ENCODE data around the gene TBL3.

DNA sequence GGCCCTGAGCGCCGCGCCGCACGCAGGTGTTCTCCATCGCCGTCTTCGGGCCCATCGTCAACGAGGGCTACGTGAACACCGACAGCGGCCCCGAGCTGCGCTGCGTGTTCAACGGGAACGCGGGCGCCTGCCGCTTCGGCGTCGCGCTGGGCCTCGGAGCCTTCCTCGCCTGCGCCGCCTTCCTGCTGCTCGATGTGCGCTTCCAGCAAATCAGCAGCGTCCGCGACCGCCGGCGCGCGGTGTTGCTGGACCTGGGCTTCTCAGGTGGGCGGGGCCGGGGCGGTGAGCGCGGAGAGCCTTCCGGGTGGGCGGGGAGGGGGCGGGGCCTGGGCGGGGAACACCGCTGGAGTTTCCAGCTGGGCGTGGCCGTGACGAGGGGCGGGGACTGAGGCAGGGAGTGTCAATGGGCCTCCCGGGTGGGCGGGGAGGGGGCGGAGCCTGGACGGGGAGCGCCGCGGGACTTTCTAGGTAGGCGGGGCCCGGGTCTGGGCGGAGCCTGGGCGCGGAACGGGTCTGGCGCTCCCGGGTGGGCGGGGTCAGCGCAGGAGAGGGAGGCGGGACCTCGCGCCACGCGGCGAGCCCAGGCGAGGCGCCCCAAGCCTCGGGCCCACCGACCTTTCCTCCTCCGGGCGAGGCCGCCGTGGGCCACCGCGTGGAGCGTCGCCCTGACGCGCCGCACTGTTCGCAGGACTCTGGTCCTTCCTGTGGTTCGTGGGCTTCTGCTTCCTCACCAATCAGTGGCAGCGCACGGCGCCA is 20.3 kb downstream of the TBL3 start:
- TF ChIP-seq, protein P1, sequence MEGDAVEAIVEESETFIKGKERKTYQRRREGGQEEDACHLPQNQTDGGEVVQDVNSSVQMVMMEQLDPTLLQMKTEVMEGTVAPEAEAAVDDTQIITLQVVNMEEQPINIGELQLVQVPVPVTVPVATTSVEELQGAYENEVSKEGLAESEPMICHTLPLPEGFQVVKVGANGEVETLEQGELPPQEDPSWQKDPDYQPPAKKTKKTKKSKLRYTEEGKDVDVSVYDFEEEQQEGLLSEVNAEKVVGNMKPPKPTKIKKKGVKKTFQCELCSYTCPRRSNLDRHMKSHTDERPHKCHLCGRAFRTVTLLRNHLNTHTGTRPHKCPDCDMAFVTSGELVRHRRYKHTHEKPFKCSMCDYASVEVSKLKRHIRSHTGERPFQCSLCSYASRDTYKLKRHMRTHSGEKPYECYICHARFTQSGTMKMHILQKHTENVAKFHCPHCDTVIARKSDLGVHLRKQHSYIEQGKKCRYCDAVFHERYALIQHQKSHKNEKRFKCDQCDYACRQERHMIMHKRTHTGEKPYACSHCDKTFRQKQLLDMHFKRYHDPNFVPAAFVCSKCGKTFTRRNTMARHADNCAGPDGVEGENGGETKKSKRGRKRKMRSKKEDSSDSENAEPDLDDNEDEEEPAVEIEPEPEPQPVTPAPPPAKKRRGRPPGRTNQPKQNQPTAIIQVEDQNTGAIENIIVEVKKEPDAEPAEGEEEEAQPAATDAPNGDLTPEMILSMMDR (IDR thresholded peaks at IDR 0.05), result no peak
- TF ChIP-seq POLR2A (IDR thresholded peaks at IDR 0.05), result no peak

All from heart left ventricle (tissue), 13 donors.